ENCODE data around the gene TPRN.

TPRN gene

GRCh38 chr9:137172901-137173795, 27.4 kb downstream of the TPRN start:
- DNase-seq = no peak
- no peak overlapping the region for H2BK12ac ChIP-seq (ENCODE audit: low read length)
- no peak overlapping the region for H2AK5ac ChIP-seq (ENCODE audit: low read length)
- no peak overlapping the region for H3K4ac ChIP-seq (ENCODE audit: low read depth, low read length)
- H3K4me2 ChIP-seq (ENCODE audit: low read length) = no peak overlapping the region
- peaks cover 9% of the 10 kb centered on the region for H3K9me3 ChIP-seq (ENCODE audit: insufficient read depth, low read depth, low read length)
- H3K79me2 ChIP-seq (ENCODE audit: control insufficient read depth, insufficient read depth, low read length, poor library complexity) = no peaks in the 10 kb centered on the region
- no peak overlapping the region for H3K9ac ChIP-seq (ENCODE audit: low read length)
- H2AFZ ChIP-seq (ENCODE audit: insufficient read depth, low read length, poor library complexity) = no peak overlapping the region
- no peak overlapping the region for H3K18ac ChIP-seq (ENCODE audit: low read length)
- H3K23ac ChIP-seq (ENCODE audit: low read length) = no peak overlapping the region
- no peaks in the 10 kb centered on the region for H3K79me1 ChIP-seq (ENCODE audit: low read length)
- H3K27ac ChIP-seq (ENCODE audit: low read depth, low read length) = no peak overlapping the region
- peaks cover 28% of the 10 kb centered on the region for H3K27me3 ChIP-seq (ENCODE audit: insufficient read depth, low read length)
- peaks cover 0 to 11% of the 10 kb centered on the region in 2 experiments for H3K4me1 ChIP-seq (ENCODE audit: control insufficient read depth in 1 of 2, insufficient read depth in 2 of 2, low read length in 2 of 2)
- H2BK120ac ChIP-seq (ENCODE audit: insufficient read depth, low read length, poor library complexity) = no peak overlapping the region
- H3K36me3 ChIP-seq (ENCODE audit: control insufficient read depth in 1 of 2, insufficient read depth in 2 of 2, low read length in 2 of 2) = peaks cover under 1 to 5% of the 10 kb centered on the region in 2 experiments
- H2BK5ac ChIP-seq (ENCODE audit: low read depth, low read length, poor library complexity) = no peak overlapping the region
- no peak overlapping the region for H3K4me3 ChIP-seq (ENCODE audit: low read depth, low read length)
- H4K91ac ChIP-seq (ENCODE audit: low read depth, low read length) = no peak overlapping the region
- H3K14ac ChIP-seq (ENCODE audit: low read length) = no peak overlapping the region
- H4K12ac ChIP-seq (ENCODE audit: low read depth, low read length) = no peak overlapping the region
- H4K8ac ChIP-seq (ENCODE audit: low read depth, low read length) = no peak overlapping the region
- WGBS (ENCODE audit: extremely low coverage, insufficient coverage, insufficient read length) = no CpG with 5 or more reads among the region's 21 CpGs

DNA sequence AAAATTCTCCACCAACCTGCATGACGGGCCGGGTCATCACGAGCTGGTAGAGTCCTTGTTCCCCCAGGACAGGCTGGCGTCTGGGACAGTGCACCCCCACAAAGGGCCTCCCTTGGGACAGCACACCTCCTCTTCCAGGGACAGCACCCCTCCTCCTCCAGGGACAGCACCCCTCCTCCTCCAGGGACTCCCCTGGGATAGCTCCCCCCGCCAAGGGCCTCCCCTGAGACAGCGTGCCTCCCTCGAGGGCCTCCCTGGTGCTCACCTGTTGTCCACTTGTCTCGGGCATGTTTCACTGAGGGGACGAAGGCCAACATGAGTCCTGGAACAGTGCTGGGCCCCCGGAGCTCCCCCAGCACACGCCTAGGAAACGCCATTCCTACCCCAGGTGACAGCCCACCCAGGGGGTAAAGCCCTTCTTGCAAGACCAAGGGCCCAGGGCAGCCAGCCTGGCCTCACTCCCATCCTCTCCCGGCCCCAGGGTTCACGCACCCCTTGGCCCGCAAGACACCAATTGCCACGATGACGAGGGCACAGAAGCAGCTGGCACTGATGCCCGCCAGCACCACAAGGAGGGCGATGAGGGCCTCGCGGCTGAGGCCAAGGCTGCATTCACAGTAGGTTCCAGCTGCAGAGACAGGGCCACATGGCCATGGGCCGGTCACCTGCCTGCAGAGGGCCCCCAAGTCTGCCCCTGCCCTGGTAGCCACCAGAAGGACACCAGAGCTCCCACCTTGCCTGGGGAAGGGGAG, 29.2 kb downstream of the TPRN start:
- H4K91ac ChIP-seq (ENCODE audit: low read depth, low read length) = no peak overlapping the region
- no peak overlapping the region for H4K8ac ChIP-seq (ENCODE audit: low read depth, low read length)
- no peak overlapping the region for H3K4ac ChIP-seq (ENCODE audit: low read depth, low read length)
- H3K9me3 ChIP-seq (ENCODE audit: insufficient read depth, low read depth, low read length) = peaks cover 6% of the 10 kb centered on the region
- H2AFZ ChIP-seq (ENCODE audit: insufficient read depth, low read length, poor library complexity) = no peak overlapping the region
- H3K27ac ChIP-seq (ENCODE audit: low read depth, low read length) = no peak overlapping the region
- no peak overlapping the region for H2BK12ac ChIP-seq (ENCODE audit: low read length)
- H3K23ac ChIP-seq (ENCODE audit: low read length) = no peak overlapping the region
- no peak for DNase-seq
- H3K4me2 ChIP-seq (ENCODE audit: low read length) = no peak overlapping the region
- no peak overlapping the region for H2BK120ac ChIP-seq (ENCODE audit: insufficient read depth, low read length, poor library complexity)
- peaks cover 46% of the 10 kb centered on the region for H3K27me3 ChIP-seq (ENCODE audit: insufficient read depth, low read length)
- no CpG with 5 or more reads among the region's 22 CpGs for WGBS (ENCODE audit: extremely low coverage, insufficient coverage, insufficient read length)
- no peak overlapping the region for H3K14ac ChIP-seq (ENCODE audit: low read length)
- H4K12ac ChIP-seq (ENCODE audit: low read depth, low read length) = no peak overlapping the region
- H3K79me2 ChIP-seq (ENCODE audit: control insufficient read depth, insufficient read depth, low read length, poor library complexity) = no peaks in the 10 kb centered on the region
- H3K18ac ChIP-seq (ENCODE audit: low read length) = no peak overlapping the region
- no peak overlapping the region for H3K9ac ChIP-seq (ENCODE audit: low read length)
- H2BK5ac ChIP-seq (ENCODE audit: low read depth, low read length, poor library complexity) = no peak overlapping the region
- H3K4me3 ChIP-seq (ENCODE audit: low read depth, low read length) = no peak overlapping the region
- H3K4me1 ChIP-seq (ENCODE audit: control insufficient read depth in 1 of 2, insufficient read depth in 2 of 2, low read length in 2 of 2) = peaks cover 0 to 11% of the 10 kb centered on the region in 2 experiments
- no peaks in the 10 kb centered on the region for H3K36me3 ChIP-seq (ENCODE audit: control insufficient read depth in 1 of 2, insufficient read depth in 2 of 2, low read length in 2 of 2)
- no peaks in the 10 kb centered on the region for H3K79me1 ChIP-seq (ENCODE audit: low read length)
- H2AK5ac ChIP-seq (ENCODE audit: low read length) = no peak overlapping the region

GRCh38 chr9:137170486-137171148, 29.9 kb downstream of the TPRN start:
- no peak overlapping the region for H3K9ac ChIP-seq (ENCODE audit: low read length)
- WGBS (ENCODE audit: extremely low coverage, insufficient coverage, insufficient read length) = no CpG with 5 or more reads among the region's 14 CpGs
- H2AK5ac ChIP-seq (ENCODE audit: low read length) = no peak overlapping the region
- no peak overlapping the region for H3K4me3 ChIP-seq (ENCODE audit: low read depth, low read length)
- no peak overlapping the region for H4K91ac ChIP-seq (ENCODE audit: low read depth, low read length)
- no peaks in the 10 kb centered on the region for H3K36me3 ChIP-seq (ENCODE audit: control insufficient read depth in 1 of 2, insufficient read depth in 2 of 2, low read length in 2 of 2)
- no peak overlapping the region for H4K8ac ChIP-seq (ENCODE audit: low read depth, low read length)
- peaks cover 0 to 11% of the 10 kb centered on the region in 2 experiments for H3K4me1 ChIP-seq (ENCODE audit: control insufficient read depth in 1 of 2, insufficient read depth in 2 of 2, low read length in 2 of 2)
- no peak overlapping the region for H3K4me2 ChIP-seq (ENCODE audit: low read length)
- H3K27ac ChIP-seq (ENCODE audit: low read depth, low read length) = no peak overlapping the region
- H2AFZ ChIP-seq (ENCODE audit: insufficient read depth, low read length, poor library complexity) = no peak overlapping the region
- no peak overlapping the region for H3K23ac ChIP-seq (ENCODE audit: low read length)
- no peak overlapping the region for H4K12ac ChIP-seq (ENCODE audit: low read depth, low read length)
- no peak for DNase-seq
- no peak overlapping the region for H2BK120ac ChIP-seq (ENCODE audit: insufficient read depth, low read length, poor library complexity)
- H3K9me3 ChIP-seq (ENCODE audit: insufficient read depth, low read depth, low read length) = peaks cover 6% of the 10 kb centered on the region
- H3K18ac ChIP-seq (ENCODE audit: low read length) = no peak overlapping the region
- no peaks in the 10 kb centered on the region for H3K79me2 ChIP-seq (ENCODE audit: control insufficient read depth, insufficient read depth, low read length, poor library complexity)
- H3K4ac ChIP-seq (ENCODE audit: low read depth, low read length) = no peak overlapping the region
- H3K14ac ChIP-seq (ENCODE audit: low read length) = no peak overlapping the region
- H3K79me1 ChIP-seq (ENCODE audit: low read length) = no peaks in the 10 kb centered on the region
- peaks cover 52% of the 10 kb centered on the region for H3K27me3 ChIP-seq (ENCODE audit: insufficient read depth, low read length)
- H2BK12ac ChIP-seq (ENCODE audit: low read length) = no peak overlapping the region
- no peak overlapping the region for H2BK5ac ChIP-seq (ENCODE audit: low read depth, low read length, poor library complexity)

DNA sequence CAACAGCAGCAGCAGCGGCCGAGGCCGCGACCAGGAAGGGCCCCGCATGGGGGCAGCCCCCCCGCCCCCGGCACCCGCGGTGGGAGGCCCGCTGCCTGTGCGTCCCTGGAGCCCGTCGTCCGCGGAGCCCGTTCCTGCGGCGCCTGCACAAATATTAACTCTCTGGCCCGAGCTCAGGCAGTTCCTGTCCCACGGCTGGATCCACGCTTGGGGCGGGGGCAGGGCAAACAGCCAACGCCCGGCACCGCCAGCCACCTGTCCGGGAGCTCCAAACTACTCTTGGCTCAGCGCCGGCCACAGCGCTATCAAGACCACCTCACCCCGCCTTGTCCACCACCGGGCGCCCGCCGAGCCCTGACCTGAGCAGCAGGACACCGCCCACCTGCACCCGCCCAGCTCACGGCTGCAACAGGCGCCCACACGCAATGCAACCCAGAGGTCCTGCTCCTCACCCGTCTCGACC, 30.6 kb downstream of the TPRN start, which contains the start of gene LRRC26:
Gene LRRC26, minus strand, starts transcription at position 156 of the 463 bp plus-strand sequence. Its CDS starts 108 bp downstream, at position 48.
- H3K4ac ChIP-seq (ENCODE audit: low read depth, low read length) = no peak within 1 kb of the TSS
- no peak within 1 kb of the TSS for H2BK120ac ChIP-seq (ENCODE audit: insufficient read depth, low read length, poor library complexity)
- no peak within 1 kb of the TSS for H4K12ac ChIP-seq (ENCODE audit: low read depth, low read length)
- H2AFZ ChIP-seq (ENCODE audit: insufficient read depth, low read length, poor library complexity) = no peak within 1 kb of the TSS
- no peak within 1 kb of the TSS for H3K9ac ChIP-seq (ENCODE audit: low read length)
- H2BK5ac ChIP-seq (ENCODE audit: low read depth, low read length, poor library complexity) = no peak within 1 kb of the TSS
- H3K14ac ChIP-seq (ENCODE audit: low read length) = no peak within 1 kb of the TSS
- H3K36me3 ChIP-seq (ENCODE audit: control insufficient read depth in 1 of 2, insufficient read depth in 2 of 2, low read length in 2 of 2) = no peaks in the 10 kb centered on the region
- no peak within 1 kb of the TSS for H3K27ac ChIP-seq (ENCODE audit: low read depth, low read length)
- H4K8ac ChIP-seq (ENCODE audit: low read depth, low read length) = no peak within 1 kb of the TSS
- no peak within 1 kb of the TSS for H3K23ac ChIP-seq (ENCODE audit: low read length)
- H3K4me3 ChIP-seq (ENCODE audit: low read depth, low read length) = peak within 1 kb of the TSS; percentile 52
- H2BK12ac ChIP-seq (ENCODE audit: low read length) = no peak within 1 kb of the TSS
- no CpG with 5 or more reads among the region's 41 CpGs for WGBS (ENCODE audit: extremely low coverage, insufficient coverage, insufficient read length)
- H3K79me1 ChIP-seq (ENCODE audit: low read length) = no peaks in the 10 kb centered on the region
- peaks cover 52% of the 10 kb centered on the region for H3K27me3 ChIP-seq (ENCODE audit: insufficient read depth, low read length)
- DNase-seq = no peak
- H3K9me3 ChIP-seq (ENCODE audit: insufficient read depth, low read depth, low read length) = peaks cover 6% of the 10 kb centered on the region
- peak within 1 kb of the TSS; percentile 65 for H3K4me2 ChIP-seq (ENCODE audit: low read length)
- no peak within 1 kb of the TSS for H4K91ac ChIP-seq (ENCODE audit: low read depth, low read length)
- no peak within 1 kb of the TSS for H2AK5ac ChIP-seq (ENCODE audit: low read length)
- H3K18ac ChIP-seq (ENCODE audit: low read length) = no peak within 1 kb of the TSS
- H3K4me1 ChIP-seq (ENCODE audit: control insufficient read depth in 1 of 2, insufficient read depth in 2 of 2, low read length in 2 of 2) = peaks cover 0 to 11% of the 10 kb centered on the region in 2 experiments
- H3K79me2 ChIP-seq (ENCODE audit: control insufficient read depth, insufficient read depth, low read length, poor library complexity) = no peaks in the 10 kb centered on the region

Data from trophoblast cell (in vitro differentiated cells and primary cell).